ENCODE measurements around the gene CD8B. TPM values are rescaled to one million over a fixed set of nuclear protein-coding genes. Genes with fewer than 3 reads are reported as not detected.
A peak's percentile ranks its signal among the peaks of the same experiment; 100 is the strongest.
"Not testable (repeated sequence)": the region's sequence is repeated elsewhere in the genome, so short reads cannot be mapped to it uniquely, and the experiment has no call there.

The CD8B gene
- not detected for total RNA-seq
- not detected for polyA plus RNA-seq (2013, experiment 1 of 2)
- polyA plus RNA-seq (2013, experiment 2 of 2) = not detected
- long read RNA-seq, experiment 1 = 0 reads
- long read RNA-seq, experiment 2 = 0 reads
- long read RNA-seq, experiment 3 = 0 reads
- long read RNA-seq, experiment 4 = 0 reads

DNA sequence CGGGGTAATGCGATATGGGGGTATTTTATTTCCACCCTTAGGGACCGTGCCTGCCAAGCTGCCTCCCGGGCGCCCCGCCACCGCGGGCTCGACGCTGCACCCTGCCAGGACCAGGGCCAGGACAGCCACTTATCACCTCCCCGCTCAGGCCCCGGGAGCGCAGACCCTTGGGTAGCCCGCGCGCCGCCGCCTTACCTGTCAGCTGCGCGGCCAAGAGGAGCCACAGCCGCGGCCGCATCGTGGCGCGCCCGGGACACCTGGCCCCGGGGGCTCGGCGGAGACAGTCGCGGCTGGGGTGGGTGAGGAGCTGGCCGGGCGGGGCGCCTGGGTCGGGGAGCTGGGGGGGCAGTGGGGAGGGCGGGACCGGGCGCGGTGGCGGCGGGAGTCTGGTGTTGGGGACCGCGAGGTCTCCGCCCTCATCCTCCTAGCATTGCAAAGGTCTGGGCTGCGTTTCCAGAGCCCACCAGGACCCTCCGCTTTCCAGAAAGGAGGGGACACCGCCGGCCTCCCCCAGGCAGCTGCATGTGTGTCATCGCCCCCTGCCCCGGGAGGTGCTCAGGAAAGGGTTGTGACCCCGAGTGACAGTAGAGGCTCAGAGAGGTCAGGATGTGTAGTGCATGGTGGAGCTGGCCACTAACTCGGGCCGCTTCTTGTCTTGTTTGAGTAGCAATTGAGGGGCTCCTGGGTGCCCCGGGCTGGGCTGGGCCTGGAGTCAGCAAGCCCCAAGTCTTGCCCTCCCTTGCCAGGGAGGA, at the start of gene CD8B:
Gene CD8B, minus strand, starts transcription at position 259 of the 752 bp plus-strand sequence. Its CDS starts 21 bp downstream, at position 238.
- H3K36me3 Mint-ChIP-seq (ENCODE audit: low read depth); H3K9ac ChIP-seq (ENCODE audit: extremely low read depth, low read length, poor library complexity, severe bottlenecking); H3K9me3 ChIP-seq (ENCODE audit: control insufficient read depth, low read length); H3K27ac ChIP-seq (ENCODE audit: low read depth, low read length); H3K36me3 ChIP-seq (ENCODE audit: control insufficient read depth, insufficient read depth, low read length); H3K4me1 Mint-ChIP-seq; H3K27ac Mint-ChIP-seq; H3K4me1 ChIP-seq (ENCODE audit: control insufficient read depth, insufficient read depth, low read length); H3K27me3 ChIP-seq (ENCODE audit: control insufficient read depth, insufficient read depth, low read length, poor library complexity, severe bottlenecking); H3K4me3 ChIP-seq (ENCODE audit: low read length); H3K9me3 Mint-ChIP-seq: not testable (repeated sequence)
- H3K4me3 Mint-ChIP-seq = peak within 1 kb of the TSS; percentile 39
- 3 to 11% methylated on average over 6 to 34 of the region's 55 CpGs for WGBS, 2 experiments (ENCODE audit: insufficient coverage in 1 of 2, insufficient read length in 1 of 2)
- DNase-seq = peak; percentile 83
- H3K27me3 Mint-ChIP-seq (ENCODE audit: insufficient read depth) = peaks cover 27% of the 10 kb centered on the region

DNA sequence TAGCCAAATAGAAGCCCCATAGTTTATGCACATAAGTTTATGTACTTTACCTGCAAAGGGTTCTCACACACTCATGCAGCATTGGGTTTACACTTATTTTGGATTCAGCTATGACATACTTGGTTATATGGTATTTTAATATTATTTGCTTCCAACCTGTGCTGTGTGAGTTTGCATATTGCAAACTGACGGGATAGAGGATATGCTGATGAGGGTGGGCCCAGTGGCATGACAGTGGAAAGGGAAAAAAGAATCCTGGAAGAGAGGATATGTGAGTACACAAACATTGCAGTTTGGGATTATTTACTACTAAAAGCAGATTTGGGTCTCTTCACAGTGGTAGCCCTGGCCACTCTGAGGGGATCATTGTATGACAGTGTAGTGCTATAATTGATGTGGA, 44.2 kb upstream of the CD8B start:
- H3K4me1 ChIP-seq (ENCODE audit: control insufficient read depth, insufficient read depth, low read length); H3K4me3 Mint-ChIP-seq; H3K27ac Mint-ChIP-seq; H3K27me3 ChIP-seq (ENCODE audit: control insufficient read depth, insufficient read depth, low read length, poor library complexity, severe bottlenecking); H3K9ac ChIP-seq (ENCODE audit: extremely low read depth, low read length, poor library complexity, severe bottlenecking); H3K27me3 Mint-ChIP-seq (ENCODE audit: insufficient read depth); H3K36me3 ChIP-seq (ENCODE audit: control insufficient read depth, insufficient read depth, low read length); DNase-seq; H3K36me3 Mint-ChIP-seq (ENCODE audit: low read depth); H3K9me3 Mint-ChIP-seq; H3K9me3 ChIP-seq (ENCODE audit: control insufficient read depth, low read length); H3K4me3 ChIP-seq (ENCODE audit: low read length); H3K27ac ChIP-seq (ENCODE audit: low read depth, low read length); H3K4me1 Mint-ChIP-seq: not testable (repeated sequence)
- no CpG with 5 or more reads among the region's 1 CpG for whole genome bisulfite sequencing, 2 experiments (ENCODE audit: insufficient coverage in 1 of 2, insufficient read length in 1 of 2)

DNA sequence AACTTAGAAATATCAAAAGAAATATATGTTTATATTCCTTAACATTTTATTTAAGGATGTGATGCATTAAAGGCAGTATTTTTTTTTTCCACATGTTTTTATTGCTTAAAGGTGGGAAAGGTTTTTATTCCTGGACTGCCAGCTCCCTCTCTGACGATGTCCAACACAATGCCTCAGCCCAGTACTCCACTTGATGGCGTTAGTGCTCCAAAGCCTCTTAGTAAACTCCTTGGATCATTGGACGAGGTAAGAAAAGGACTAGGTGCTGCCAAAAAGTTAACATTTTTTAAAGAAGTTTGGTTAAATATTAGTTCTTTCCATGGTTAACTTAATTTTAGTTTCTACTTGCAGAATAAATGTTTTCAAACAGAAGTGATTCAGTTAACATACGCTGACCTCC, 39.0 kb upstream of the CD8B start:
- H3K4me3 ChIP-seq (ENCODE audit: low read length); H3K4me1 Mint-ChIP-seq; H3K9me3 ChIP-seq (ENCODE audit: control insufficient read depth, low read length); H3K9me3 Mint-ChIP-seq; H3K36me3 Mint-ChIP-seq (ENCODE audit: low read depth); H3K27ac ChIP-seq (ENCODE audit: low read depth, low read length); H3K9ac ChIP-seq (ENCODE audit: extremely low read depth, low read length, poor library complexity, severe bottlenecking); H3K4me3 Mint-ChIP-seq; H3K27me3 Mint-ChIP-seq (ENCODE audit: insufficient read depth); H3K36me3 ChIP-seq (ENCODE audit: control insufficient read depth, insufficient read depth, low read length); H3K27me3 ChIP-seq (ENCODE audit: control insufficient read depth, insufficient read depth, low read length, poor library complexity, severe bottlenecking); H3K27ac Mint-ChIP-seq; H3K4me1 ChIP-seq (ENCODE audit: control insufficient read depth, insufficient read depth, low read length): not testable (repeated sequence)
- WGBS, 2 experiments (ENCODE audit: insufficient coverage in 1 of 2, insufficient read length in 1 of 2) = 47% methylated on average over 3 of the region's 4 CpGs; no CpG with 5 or more reads in 1 of the 2 experiments
- TF ChIP-seq CTCF (conservative IDR thresholded peaks at IDR 0.05) = peak; percentile 62
- DNase-seq = peak; percentile 49

- H3K4me1 Mint-ChIP-seq; H3K9me3 ChIP-seq (ENCODE audit: control insufficient read depth, low read length); H3K27ac Mint-ChIP-seq; H3K27ac ChIP-seq (ENCODE audit: low read depth, low read length); H3K36me3 ChIP-seq (ENCODE audit: control insufficient read depth, insufficient read depth, low read length); DNase-seq; H3K27me3 Mint-ChIP-seq (ENCODE audit: insufficient read depth); H3K36me3 Mint-ChIP-seq (ENCODE audit: low read depth); H3K4me3 ChIP-seq (ENCODE audit: low read length); H3K9ac ChIP-seq (ENCODE audit: extremely low read depth, low read length, poor library complexity, severe bottlenecking); H3K4me3 Mint-ChIP-seq; H3K4me1 ChIP-seq (ENCODE audit: control insufficient read depth, insufficient read depth, low read length); H3K9me3 Mint-ChIP-seq; H3K27me3 ChIP-seq (ENCODE audit: control insufficient read depth, insufficient read depth, low read length, poor library complexity, severe bottlenecking): not testable (repeated sequence)
- WGBS, 2 experiments (ENCODE audit: insufficient coverage in 1 of 2, insufficient read length in 1 of 2) = no CpG with 5 or more reads among the region's 3 CpGs
These were observed 24.3 kb upstream of the CD8B start for GRCh38 chr2:86886026-86886425.

GRCh38 chr2:86882865-86883264, 21.2 kb upstream of the CD8B start:
- H3K4me3 Mint-ChIP-seq; H3K9me3 Mint-ChIP-seq; H3K9ac ChIP-seq (ENCODE audit: extremely low read depth, low read length, poor library complexity, severe bottlenecking); H3K27ac ChIP-seq (ENCODE audit: low read depth, low read length); DNase-seq; H3K9me3 ChIP-seq (ENCODE audit: control insufficient read depth, low read length); H3K27me3 Mint-ChIP-seq (ENCODE audit: insufficient read depth); H3K4me1 Mint-ChIP-seq; H3K27ac Mint-ChIP-seq; H3K27me3 ChIP-seq (ENCODE audit: control insufficient read depth, insufficient read depth, low read length, poor library complexity, severe bottlenecking); H3K36me3 ChIP-seq (ENCODE audit: control insufficient read depth, insufficient read depth, low read length); H3K4me1 ChIP-seq (ENCODE audit: control insufficient read depth, insufficient read depth, low read length); H3K36me3 Mint-ChIP-seq (ENCODE audit: low read depth); H3K4me3 ChIP-seq (ENCODE audit: low read length): not testable (repeated sequence)
- 83% methylated on average over 1 of the region's 2 CpGs; no CpG with 5 or more reads in 1 of the 2 experiments for WGBS, 2 experiments (ENCODE audit: insufficient coverage in 1 of 2, insufficient read length in 1 of 2)

DNA sequence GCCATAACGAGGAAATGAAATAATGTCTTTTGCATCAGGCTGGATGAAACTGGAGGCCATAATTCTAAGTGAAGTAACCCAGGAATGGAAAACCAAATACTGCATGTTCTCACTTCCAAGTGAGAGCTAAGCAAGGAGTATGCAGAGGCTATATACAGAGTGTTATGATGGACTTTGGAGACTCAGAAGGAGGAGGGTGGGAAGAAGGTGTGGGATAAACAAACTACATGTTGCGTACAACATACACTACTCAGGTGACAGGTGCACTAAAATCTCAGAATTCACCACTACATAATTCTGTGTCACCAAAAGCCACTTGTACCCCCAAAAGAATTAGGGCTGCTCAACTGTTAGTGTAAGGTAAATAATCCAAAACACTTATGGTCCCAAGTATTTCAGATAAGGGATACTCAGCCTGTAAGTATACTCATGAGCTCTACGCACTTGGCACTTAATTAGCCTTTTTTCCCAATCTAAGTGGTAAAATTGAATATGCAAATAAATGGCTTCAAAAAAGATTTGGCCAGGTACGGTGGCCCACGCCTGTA, 20.5 kb upstream of the CD8B start:
- not testable (repeated sequence) for H3K36me3 ChIP-seq (ENCODE audit: control insufficient read depth, insufficient read depth, low read length); H3K9me3 ChIP-seq (ENCODE audit: control insufficient read depth, low read length); H3K27me3 ChIP-seq (ENCODE audit: control insufficient read depth, insufficient read depth, low read length, poor library complexity, severe bottlenecking); H3K9ac ChIP-seq (ENCODE audit: extremely low read depth, low read length, poor library complexity, severe bottlenecking); H3K4me3 Mint-ChIP-seq; DNase-seq; H3K27ac ChIP-seq (ENCODE audit: low read depth, low read length); H3K4me3 ChIP-seq (ENCODE audit: low read length); H3K27ac Mint-ChIP-seq; H3K27me3 Mint-ChIP-seq (ENCODE audit: insufficient read depth); H3K4me1 Mint-ChIP-seq; H3K36me3 Mint-ChIP-seq (ENCODE audit: low read depth); H3K9me3 Mint-ChIP-seq; H3K4me1 ChIP-seq (ENCODE audit: control insufficient read depth, insufficient read depth, low read length)
- WGBS, 2 experiments (ENCODE audit: insufficient coverage in 1 of 2, insufficient read length in 1 of 2) = 91 to 100% methylated on average over 1 to 4 of the region's 5 CpGs

Data from endodermal cell (in vitro differentiated cells).